SK-N-SH (cell line): Measurements from ENCODE around the gene PSMD8. TPM values are rescaled to one million over a fixed set of nuclear protein-coding genes. Genes with fewer than 3 reads are reported as not detected.

Experiments
- CTCF ChIA-PET: fragments of 300-600, 350-600 bp; formaldehyde crosslinking; extraction: SDS; loops from one replicate; lab custom pipeline; 2021; lab: Yijun Ruan, JAX
- POLR2A ChIA-PET: fragments of 350-600 bp; sonication (Branson Sonifier 250); formaldehyde crosslinking; extraction: SDS; loops from one replicate; lab custom pipeline; 2020; ENCODE audit warnings: antibody characterized with exemption, inconsistent platforms; lab: Yijun Ruan, JAX
- DNase-seq: peaks from one replicate; pipeline ENCODE4 v3.0.0; 2012
- H2AFZ ChIP-seq: fragments of 200-600 bp; sonication (generic); 2 replicates; pipeline ENCODE4 v1.8.1; 2016; ENCODE audit warnings: antibody characterized with exemption, mild to moderate bottlenecking, low read depth
- H3F3A ChIP-seq: fragments of 200-600 bp; sonication (generic); replicated peaks from 2 replicates; pipeline ENCODE3; 2016; ENCODE audit warnings: antibody characterized with exemption, mild to moderate bottlenecking; ENCODE audit not compliant: insufficient read depth
- H3K27ac ChIP-seq, 2 experiments: fragments of 200-500 bp in 1 of 2; fragments of 200-600 bp in 1 of 2; sonication (Bioruptor generic) in 1 of 2; sonication (generic), shearing (Covaris generic) in 1 of 2; 2 replicates each; pipeline versions ENCODE4 v1.5.1 to v1.6.1; 2014 to 2016; ENCODE audit warnings: low read depth in 2 of 2, inconsistent platforms in 1 of 2, low read length in 1 of 2, mild to moderate bottlenecking in 1 of 2, mixed read lengths in 1 of 2
- H3K27me3 ChIP-seq: fragments of 200-600 bp; sonication (generic), shearing (Covaris generic); 2 replicates; pipeline ENCODE4 v1.6.1; 2016; ENCODE audit warnings: mixed run types; ENCODE audit not compliant: insufficient read depth
- H3K36me3 ChIP-seq, 2 experiments: fragments of 200-500 bp in 1 of 2; fragments of 200-600 bp in 1 of 2; sonication (Bioruptor generic) in 1 of 2; sonication (generic) in 1 of 2; replicated peaks in 1 of 2; 2 replicates each; pipeline versions ENCODE3 to v1.5.1; 2014 to 2016; ENCODE audit warnings: low read length in 1 of 2, mild to moderate bottlenecking in 1 of 2; ENCODE audit not compliant: insufficient read depth in 2 of 2, control insufficient read depth in 1 of 2
- H3K4me1 ChIP-seq, 2 experiments: fragments of 200-500 bp in 1 of 2; fragments of 200-600 bp in 1 of 2; sonication (Bioruptor generic) in 1 of 2; sonication (generic), shearing (Covaris generic) in 1 of 2; 2 replicates each; pipeline versions ENCODE4 v1.5.1 to v1.6.1; 2014 to 2016; ENCODE audit warnings: low read depth in 1 of 2, low read length in 1 of 2, mixed run types in 1 of 2; ENCODE audit not compliant: insufficient read depth in 2 of 2, control insufficient read depth in 1 of 2
- H3K4me2 ChIP-seq: fragments of 200-600 bp; sonication (generic), shearing (Covaris generic); 2 replicates; pipeline ENCODE4 v1.6.1; 2017; ENCODE audit warnings: mixed run types
- H3K4me3 ChIP-seq, 2 experiments: fragments of 200-500 bp in 1 of 2; fragments of 200-600 bp in 1 of 2; sonication (Bioruptor generic) in 1 of 2; sonication (generic), shearing (Covaris generic) in 1 of 2; 2 replicates each; pipeline versions ENCODE4 v1.5.1 to v1.8.1; 2014 to 2016; ENCODE audit warnings: low read depth in 2 of 2, inconsistent platforms in 1 of 2, low read length in 1 of 2, mild to moderate bottlenecking in 1 of 2, mixed read lengths in 1 of 2, moderate library complexity in 1 of 2
- H3K79me2 ChIP-seq: fragments of 200-600 bp; sonication (generic); 2 replicates; pipeline ENCODE4 v1.8.1; 2017; ENCODE audit warnings: mild to moderate bottlenecking; ENCODE audit not compliant: insufficient read depth
- H3K9ac ChIP-seq: fragments of 200-600 bp; sonication (generic); 2 replicates; pipeline ENCODE4 v1.6.1; 2017; ENCODE audit warnings: mixed run types
- H3K9me2 ChIP-seq: fragments of 200-600 bp; sonication (generic); 2 replicates; pipeline ENCODE4 v1.6.1; 2017; ENCODE audit warnings: mixed run types
- H3K9me3 ChIP-seq: fragments of 200-600 bp; sonication (generic); 2 replicates; pipeline ENCODE4 v1.6.1; 2017; ENCODE audit warnings: mixed run types, mild to moderate bottlenecking, moderate library complexity
- H4K20me1 ChIP-seq: fragments of 200-600 bp; sonication (generic); 2 replicates; pipeline ENCODE4 v1.6.1; 2017; ENCODE audit warnings: mild to moderate bottlenecking, mixed run types; ENCODE audit not compliant: insufficient read depth
- EZH2phosphoT487 ChIP-seq: fragments of 200-600 bp; sonication (generic); IDR thresholded peaks from 2 replicates; pipeline ENCODE4 v1.6.1; 2017; ENCODE audit warnings: low read depth, mixed run types, mild to moderate bottlenecking, antibody characterized with exemption, moderate library complexity, borderline replicate concordance
- FOSL2 ChIP-seq: IDR thresholded peaks from 2 replicates; pipeline ENCODE4 v1.4.0; 2012; ENCODE audit warnings: low read depth, mild to moderate bottlenecking, moderate library complexity, borderline replicate concordance
- JUND ChIP-seq: IDR thresholded peaks from 2 replicates; pipeline ENCODE4 v1.4.0; 2012
- PBX3 ChIP-seq: IDR thresholded peaks from 2 replicates; pipeline ENCODE4; 2012
- RAD21 ChIP-seq: IDR thresholded peaks from 2 replicates; pipeline ENCODE4 v1.6.1; 2012; ENCODE audit warnings: mild to moderate bottlenecking, low read length
- RXRA ChIP-seq: IDR thresholded peaks from 2 replicates; pipeline ENCODE4 v1.4.0; 2012; ENCODE audit warnings: low read depth, mild to moderate bottlenecking, borderline replicate concordance
- SMC3 ChIP-seq: IDR thresholded peaks from 2 replicates; pipeline ENCODE4 v1.6.1; 2012; ENCODE audit warnings: low read depth, low read length, improper control_type of control experiment
- TAF1 ChIP-seq: IDR thresholded peaks from 2 replicates; pipeline ENCODE4 v1.6.1; 2012; ENCODE audit warnings: low read depth, mild to moderate bottlenecking, low read length, moderate library complexity, borderline replicate concordance
- TCF12 ChIP-seq: IDR thresholded peaks from 2 replicates; pipeline ENCODE4 v1.4.0; 2012
- USF1 ChIP-seq: IDR thresholded peaks from 2 replicates; pipeline ENCODE4 v1.4.0; 2012; ENCODE audit warnings: low read depth, borderline replicate concordance
- USF2 ChIP-seq: fragments of 150-350 bp; IDR thresholded peaks from 2 replicates; pipeline ENCODE4 v1.6.1; 2017; ENCODE audit warnings: antibody characterized with exemption, low read length, low read depth, borderline replicate concordance
- WGBS: methylation state at CpG from one replicate; pipeline ENCODE4 v1.1.6; 2017; ENCODE audit warnings: low lambda C conversion rate; 5-methylcytosine and 5-hydroxymethylcytosine counted together
- polyA plus RNA-seq, 3 experiments: library from polyadenylated mRNA; depleted of rRNA; stranded (reverse); fragments of >200 nt; gene quantifications; 2 replicates each; pipeline ENCODE4 v1.2.3, GENCODE V29; 2012
- TF ChIP-seq, protein P1 (sequence below): IDR thresholded peaks from 2 replicates; pipeline ENCODE4 v1.6.1; 2012; ENCODE audit warnings: mild to moderate bottlenecking, low read depth, low read length, moderate library complexity
- TF ChIP-seq, protein P2 (sequence below): fragments of 200-600 bp; sonication (generic); IDR thresholded peaks from 2 replicates; pipeline ENCODE4 v1.6.1; 2017; ENCODE audit warnings: antibody characterized with exemption, mild to moderate bottlenecking, moderate library complexity
- TF ChIP-seq, protein P3 (sequence below): IDR thresholded peaks from 2 replicates; pipeline ENCODE4 v1.4.0; 2012; ENCODE audit warnings: low read depth, borderline replicate concordance

The PSMD8 gene
- polyA plus RNA-seq, 1 of the 3 experiments (the other 2 are of a cell fraction) = 400 TPM

DNA sequence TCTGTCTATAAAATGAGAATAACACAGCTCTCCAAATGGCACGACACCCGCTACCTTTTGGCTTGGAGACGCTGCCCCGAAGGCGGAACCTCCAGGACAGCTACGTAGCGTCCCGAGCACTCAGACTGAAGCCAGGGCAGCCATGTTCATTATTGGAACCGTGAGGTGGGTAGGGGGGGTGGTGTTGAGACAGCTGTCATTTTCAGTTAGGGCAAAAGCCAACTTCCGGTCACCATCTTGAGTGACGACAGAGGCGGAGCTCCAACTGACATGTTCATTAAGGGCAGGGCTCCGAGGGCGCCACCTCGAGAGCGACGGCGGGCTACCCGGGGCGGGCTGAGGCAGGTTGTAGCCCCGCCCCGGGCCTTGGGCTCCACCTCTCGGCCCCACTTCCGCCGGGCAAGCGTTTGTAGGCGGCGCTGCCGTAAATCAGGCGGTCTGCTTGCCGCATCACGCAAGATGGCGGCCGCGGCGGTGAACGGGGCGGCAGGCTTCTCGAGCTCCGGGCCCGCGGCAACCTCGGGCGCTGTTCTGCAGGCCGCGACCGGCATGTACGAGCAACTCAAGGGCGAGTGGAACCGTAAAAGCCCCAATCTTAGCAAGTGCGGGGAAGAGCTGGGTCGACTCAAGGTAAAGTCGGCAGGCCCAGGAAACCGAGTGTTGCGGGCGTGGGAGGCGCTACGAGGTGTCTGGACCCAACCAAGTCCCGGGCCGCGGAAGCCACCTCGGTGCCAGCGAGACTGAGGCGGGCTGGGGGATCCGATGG is at the start of gene PSMD8 (continued):
- TF ChIP-seq FOSL2 (no peak), PBX3 (peak; percentile 96)
- TF ChIP-seq, protein P1, sequence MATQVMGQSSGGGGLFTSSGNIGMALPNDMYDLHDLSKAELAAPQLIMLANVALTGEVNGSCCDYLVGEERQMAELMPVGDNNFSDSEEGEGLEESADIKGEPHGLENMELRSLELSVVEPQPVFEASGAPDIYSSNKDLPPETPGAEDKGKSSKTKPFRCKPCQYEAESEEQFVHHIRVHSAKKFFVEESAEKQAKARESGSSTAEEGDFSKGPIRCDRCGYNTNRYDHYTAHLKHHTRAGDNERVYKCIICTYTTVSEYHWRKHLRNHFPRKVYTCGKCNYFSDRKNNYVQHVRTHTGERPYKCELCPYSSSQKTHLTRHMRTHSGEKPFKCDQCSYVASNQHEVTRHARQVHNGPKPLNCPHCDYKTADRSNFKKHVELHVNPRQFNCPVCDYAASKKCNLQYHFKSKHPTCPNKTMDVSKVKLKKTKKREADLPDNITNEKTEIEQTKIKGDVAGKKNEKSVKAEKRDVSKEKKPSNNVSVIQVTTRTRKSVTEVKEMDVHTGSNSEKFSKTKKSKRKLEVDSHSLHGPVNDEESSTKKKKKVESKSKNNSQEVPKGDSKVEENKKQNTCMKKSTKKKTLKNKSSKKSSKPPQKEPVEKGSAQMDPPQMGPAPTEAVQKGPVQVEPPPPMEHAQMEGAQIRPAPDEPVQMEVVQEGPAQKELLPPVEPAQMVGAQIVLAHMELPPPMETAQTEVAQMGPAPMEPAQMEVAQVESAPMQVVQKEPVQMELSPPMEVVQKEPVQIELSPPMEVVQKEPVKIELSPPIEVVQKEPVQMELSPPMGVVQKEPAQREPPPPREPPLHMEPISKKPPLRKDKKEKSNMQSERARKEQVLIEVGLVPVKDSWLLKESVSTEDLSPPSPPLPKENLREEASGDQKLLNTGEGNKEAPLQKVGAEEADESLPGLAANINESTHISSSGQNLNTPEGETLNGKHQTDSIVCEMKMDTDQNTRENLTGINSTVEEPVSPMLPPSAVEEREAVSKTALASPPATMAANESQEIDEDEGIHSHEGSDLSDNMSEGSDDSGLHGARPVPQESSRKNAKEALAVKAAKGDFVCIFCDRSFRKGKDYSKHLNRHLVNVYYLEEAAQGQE = peak; percentile 58; the same call in 1 of the 2 replicates

DNA sequence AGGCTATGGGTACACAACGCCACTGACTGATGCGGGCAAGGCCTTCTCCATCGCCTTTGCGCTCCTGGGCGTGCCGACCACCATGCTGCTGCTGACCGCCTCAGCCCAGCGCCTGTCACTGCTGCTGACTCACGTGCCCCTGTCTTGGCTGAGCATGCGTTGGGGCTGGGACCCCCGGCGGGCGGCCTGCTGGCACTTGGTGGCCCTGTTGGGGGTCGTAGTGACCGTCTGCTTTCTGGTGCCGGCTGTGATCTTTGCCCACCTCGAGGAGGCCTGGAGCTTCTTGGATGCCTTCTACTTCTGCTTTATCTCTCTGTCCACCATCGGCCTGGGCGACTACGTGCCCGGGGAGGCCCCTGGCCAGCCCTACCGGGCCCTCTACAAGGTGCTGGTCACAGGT is 47.8 kb upstream of the PSMD8 start:
- no peaks in the 10 kb centered on the region for H3K36me3 ChIP-seq
- no peak for DNase-seq
- H3K4me2 ChIP-seq = no peak overlapping the region
- no peaks in the 10 kb centered on the region for H3K9me2 ChIP-seq
- H4K20me1 ChIP-seq = no peaks in the 10 kb centered on the region
- no peak overlapping the region for H3K27ac ChIP-seq
- no peaks in the 10 kb centered on the region for H3F3A ChIP-seq
- H3K9me3 ChIP-seq = no peaks in the 10 kb centered on the region
- no peak for TF ChIP-seq USF1
- TF ChIP-seq FOSL2 = no peak
- no peak for TF ChIP-seq TAF1
- no peak for TF ChIP-seq EZH2phosphoT487
- TF ChIP-seq, protein P2, sequence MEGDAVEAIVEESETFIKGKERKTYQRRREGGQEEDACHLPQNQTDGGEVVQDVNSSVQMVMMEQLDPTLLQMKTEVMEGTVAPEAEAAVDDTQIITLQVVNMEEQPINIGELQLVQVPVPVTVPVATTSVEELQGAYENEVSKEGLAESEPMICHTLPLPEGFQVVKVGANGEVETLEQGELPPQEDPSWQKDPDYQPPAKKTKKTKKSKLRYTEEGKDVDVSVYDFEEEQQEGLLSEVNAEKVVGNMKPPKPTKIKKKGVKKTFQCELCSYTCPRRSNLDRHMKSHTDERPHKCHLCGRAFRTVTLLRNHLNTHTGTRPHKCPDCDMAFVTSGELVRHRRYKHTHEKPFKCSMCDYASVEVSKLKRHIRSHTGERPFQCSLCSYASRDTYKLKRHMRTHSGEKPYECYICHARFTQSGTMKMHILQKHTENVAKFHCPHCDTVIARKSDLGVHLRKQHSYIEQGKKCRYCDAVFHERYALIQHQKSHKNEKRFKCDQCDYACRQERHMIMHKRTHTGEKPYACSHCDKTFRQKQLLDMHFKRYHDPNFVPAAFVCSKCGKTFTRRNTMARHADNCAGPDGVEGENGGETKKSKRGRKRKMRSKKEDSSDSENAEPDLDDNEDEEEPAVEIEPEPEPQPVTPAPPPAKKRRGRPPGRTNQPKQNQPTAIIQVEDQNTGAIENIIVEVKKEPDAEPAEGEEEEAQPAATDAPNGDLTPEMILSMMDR = no peak
- TF ChIP-seq USF2 = no peak
- no peak for TF ChIP-seq RAD21
- no peak for TF ChIP-seq SMC3
- TF ChIP-seq RXRA = no peak
- TF ChIP-seq TCF12 = no peak
- TF ChIP-seq, protein P3, sequence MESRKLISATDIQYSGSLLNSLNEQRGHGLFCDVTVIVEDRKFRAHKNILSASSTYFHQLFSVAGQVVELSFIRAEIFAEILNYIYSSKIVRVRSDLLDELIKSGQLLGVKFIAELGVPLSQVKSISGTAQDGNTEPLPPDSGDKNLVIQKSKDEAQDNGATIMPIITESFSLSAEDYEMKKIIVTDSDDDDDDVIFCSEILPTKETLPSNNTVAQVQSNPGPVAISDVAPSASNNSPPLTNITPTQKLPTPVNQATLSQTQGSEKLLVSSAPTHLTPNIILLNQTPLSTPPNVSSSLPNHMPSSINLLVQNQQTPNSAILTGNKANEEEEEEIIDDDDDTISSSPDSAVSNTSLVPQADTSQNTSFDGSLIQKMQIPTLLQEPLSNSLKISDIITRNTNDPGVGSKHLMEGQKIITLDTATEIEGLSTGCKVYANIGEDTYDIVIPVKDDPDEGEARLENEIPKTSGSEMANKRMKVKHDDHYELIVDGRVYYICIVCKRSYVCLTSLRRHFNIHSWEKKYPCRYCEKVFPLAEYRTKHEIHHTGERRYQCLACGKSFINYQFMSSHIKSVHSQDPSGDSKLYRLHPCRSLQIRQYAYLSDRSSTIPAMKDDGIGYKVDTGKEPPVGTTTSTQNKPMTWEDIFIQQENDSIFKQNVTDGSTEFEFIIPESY = no peak
- no peak for TF ChIP-seq JUND
- WGBS = 80% methylated on average over 19 of the region's 22 CpGs
- no peak overlapping the region for H3K4me3 ChIP-seq
- H3K4me1 ChIP-seq = peaks cover 0 to 3% of the 10 kb centered on the region in 2 experiments; a peak in 1 of 4 replicates
- H3K9ac ChIP-seq = no peak overlapping the region
- H2AFZ ChIP-seq = no peak overlapping the region
- H3K27me3 ChIP-seq = no peaks in the 10 kb centered on the region
- POLR2A ChIA-PET = no interaction called here
- no peaks in the 10 kb centered on the region for H3K79me2 ChIP-seq
- CTCF ChIA-PET = interaction anchor here (1.0 to 7.1 kb wide), 4 partner anchors 9 to 92 kb away, joined by 3 to 31 read pairs (median 4); partner anchors contain the start of genes CATSPERG and FAM98C
